HG03280 (cell line): Measurements from ENCODE around the gene TIMP3.

Experiments
- ATAC-seq: cut with Tn5 transposase; IDR thresholded peaks from one replicate; pipeline ENCODE4 v1.9.1; 2021; ENCODE audit warnings: mild to moderate bottlenecking, moderate library complexity; ENCODE audit not compliant: unreplicated experiment

The TIMP3 gene

GRCh38 chr22:32785321-32786026 is 16.0 kb upstream of the TIMP3 start:
- ATAC-seq, result no peak

DNA sequence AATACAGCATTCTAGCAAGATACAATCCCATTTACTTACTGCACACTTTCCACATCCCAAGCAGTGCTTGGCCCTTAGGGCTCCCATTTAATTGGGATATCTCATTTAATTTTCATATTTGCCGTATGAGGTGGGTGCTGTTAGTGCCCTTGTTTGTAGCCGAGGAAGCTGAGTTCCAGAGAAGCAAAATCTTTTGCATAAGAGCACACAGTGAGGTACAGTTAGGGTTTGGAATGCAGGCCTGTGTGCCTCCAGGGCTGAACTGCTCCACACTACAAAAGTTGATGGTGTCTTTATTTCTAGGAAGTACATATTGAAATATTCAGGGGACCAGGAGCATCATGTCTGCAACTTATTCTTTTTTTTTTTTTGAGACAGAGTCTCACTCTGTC is 15.5 kb upstream of the TIMP3 start:
- no peak for ATAC-seq

- ATAC-seq, result no peak
Measured at GRCh38 chr22:32788904-32789624, 12.4 kb upstream of the TIMP3 start.

DNA sequence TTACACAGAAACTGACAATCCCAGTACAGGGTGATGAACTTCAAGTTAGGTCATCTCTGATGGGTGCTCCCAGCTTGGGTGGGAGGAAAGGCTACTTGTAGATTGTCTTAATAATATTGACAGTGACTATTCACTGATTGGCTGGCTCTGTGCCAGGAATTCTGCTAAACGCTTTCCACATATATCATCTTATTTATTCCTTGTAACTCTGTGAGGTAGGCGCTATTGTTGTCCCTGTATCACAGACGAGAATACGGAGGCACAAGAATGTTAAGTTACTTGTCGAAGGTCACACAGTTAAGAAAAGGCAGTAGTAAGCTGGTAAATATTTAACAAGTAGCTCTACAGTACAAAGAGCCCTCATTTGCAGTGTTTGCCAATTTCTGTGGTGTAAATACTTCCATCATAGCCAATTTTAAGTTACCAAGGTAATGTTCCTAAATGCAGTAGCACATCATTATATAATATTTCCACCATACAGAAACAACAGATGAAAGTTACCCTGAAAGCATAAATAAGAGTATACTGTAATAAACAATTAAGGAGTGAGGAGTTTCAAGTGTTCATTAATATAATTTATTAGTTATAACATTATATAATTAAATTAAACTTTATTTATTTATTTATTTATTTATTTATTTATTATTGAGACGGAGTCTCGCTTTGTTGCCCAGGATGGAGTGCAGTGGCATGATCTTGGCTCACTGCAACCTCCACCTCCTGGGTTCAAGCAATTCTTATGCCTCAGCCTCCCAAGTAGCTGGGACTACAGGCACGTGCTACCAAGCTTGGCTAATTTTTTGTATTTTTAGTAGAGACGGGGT is 11.5 kb upstream of the TIMP3 start:
- no peak for ATAC-seq

GRCh38 chr22:32791056-32791455 is 10.4 kb upstream of the TIMP3 start:
- ATAC-seq, result no peak

DNA sequence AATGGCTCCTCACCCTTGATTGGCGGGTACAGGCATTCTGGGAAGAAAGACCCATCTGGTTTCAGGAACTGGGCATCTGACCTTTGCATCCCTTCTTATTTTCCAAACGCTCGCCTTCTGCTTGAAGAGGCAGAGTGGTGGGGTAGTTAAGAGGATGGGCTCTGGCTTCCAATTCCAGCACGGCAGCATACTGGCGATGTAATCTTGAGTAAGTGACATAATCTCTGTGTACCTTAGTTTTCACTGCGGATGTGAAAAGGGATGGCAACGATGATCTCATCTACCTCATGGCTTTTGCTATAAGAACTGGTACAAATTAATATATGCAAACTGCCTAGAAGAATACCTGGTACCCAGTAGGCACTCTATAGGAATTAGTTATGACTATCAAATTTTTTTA is 10.0 kb upstream of the TIMP3 start:
- ATAC-seq, result no peak

GRCh38 chr22:32793589-32793988 is 7.9 kb upstream of the TIMP3 start:
- ATAC-seq, result no peak

DNA sequence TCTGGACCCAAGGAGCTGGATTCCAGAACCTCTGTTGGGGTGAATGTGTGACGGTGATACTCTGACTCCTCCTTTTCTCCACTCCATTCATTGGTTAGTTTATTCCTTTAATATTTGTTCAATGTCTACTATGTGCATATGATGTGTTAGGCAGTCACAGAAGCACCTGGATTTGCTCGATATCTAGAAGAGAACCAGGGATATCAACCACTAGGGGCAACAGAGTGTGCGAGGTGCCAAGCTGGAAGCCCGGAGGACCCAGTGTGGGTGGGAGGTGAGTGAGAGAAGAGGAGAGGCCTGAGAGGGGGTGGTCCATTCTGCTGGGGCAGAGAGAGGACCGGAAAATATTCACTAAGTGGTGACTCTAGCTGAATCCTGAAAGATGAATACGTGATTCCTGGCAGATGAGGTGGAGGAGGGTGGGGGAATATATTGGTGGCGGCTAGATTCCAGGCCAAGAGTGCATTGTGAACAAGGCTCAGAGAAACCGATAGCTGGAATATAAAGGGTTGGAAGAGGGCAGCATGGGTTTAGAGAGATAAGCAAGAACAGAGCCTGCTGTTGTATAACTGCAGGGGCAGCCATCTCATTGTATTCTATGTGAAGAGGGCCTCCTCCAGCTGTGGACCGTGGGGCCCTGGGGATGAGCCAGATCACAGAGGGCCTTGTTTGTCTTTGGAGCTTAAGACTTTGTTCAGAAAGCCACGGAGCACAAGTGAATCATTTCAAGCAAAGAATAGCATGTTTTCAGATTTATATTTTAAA is 6.9 kb upstream of the TIMP3 start:
- ATAC-seq, result no peak

- ATAC-seq, result no peak
Measured at GRCh38 chr22:32795214-32795596, 6.3 kb upstream of the TIMP3 start.

DNA sequence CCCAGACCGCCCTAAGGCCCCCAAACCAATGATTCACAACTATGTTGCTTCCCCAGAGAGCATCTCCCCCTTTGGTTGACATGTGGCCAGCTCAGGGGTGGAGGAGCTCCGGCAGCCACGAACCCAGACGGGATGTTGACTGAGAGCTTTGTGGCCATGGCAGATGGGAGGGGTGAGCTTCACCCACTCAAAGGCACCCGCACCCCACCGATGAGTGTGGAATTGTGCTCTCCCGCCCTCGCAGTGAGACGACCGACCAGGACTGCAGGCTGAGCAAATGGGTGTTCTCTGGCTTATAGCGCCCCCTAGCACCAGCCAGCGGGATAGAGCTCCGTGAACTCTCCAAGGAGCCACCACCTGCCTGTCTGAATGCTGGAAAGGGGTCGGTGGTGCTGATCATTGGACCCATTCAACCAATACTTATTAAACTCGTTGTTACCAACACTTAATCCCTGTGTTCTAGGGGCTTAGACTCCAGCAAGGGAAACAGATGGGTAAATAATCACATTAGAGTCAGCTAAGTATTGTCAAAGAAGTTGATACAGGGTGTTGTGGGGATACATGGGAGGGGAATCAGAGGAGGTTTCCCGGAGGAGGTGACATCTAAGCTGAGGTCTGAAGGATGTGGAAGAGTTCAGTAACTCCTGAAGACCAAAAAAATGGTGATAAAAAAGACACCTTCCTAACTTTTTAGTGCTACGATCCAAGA is 4.5 kb upstream of the TIMP3 start:
- no peak for ATAC-seq

DNA sequence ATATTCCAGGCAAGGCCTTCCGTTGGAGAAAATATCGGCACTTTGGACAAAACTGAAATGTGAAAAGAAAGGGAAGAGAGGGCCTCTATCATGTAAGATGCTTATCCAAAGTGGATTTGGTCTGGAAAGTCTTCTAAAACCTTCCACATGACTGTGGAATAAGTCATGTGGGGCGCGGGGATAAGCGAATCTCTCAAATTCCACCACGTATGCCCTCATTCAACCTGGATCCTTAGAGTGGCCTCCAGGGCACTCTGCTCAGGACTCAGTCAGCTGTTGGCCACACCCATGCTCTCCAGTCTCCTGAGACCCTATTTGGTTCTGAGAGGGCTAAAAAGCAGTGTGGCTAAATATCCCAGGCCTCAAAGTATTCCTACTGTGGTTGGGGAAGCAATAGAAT is 2.0 kb upstream of the TIMP3 start:
- no peak for ATAC-seq

GRCh38 chr22:32800158-32800882 is 1.2 kb upstream of the TIMP3 start:
- ATAC-seq, result no peak

DNA sequence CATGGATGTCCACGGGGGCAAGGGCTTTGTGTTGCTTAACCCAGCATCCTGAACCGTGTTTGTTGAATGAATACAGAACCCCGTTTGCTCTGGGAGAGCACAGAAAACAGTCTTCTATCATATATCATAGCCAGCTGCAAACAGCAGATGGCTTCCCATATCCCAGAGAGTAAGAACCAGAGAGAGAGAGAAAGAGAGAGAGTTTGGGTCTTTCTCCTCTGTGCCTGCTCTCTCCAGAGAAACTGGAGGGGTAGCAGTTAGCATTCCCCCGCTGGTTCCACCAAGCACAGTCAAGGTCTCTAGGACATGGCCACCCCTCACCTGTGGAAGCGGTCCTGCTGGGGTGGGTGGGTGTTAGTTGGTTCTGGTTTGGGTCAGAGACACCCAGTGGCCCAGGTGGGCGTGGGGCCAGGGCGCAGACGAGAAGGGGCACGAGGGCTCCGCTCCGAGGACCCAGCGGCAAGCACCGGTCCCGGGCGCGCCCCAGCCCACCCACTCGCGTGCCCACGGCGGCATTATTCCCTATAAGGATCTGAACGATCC is 440 bp upstream of the TIMP3 start:
- ATAC-seq, result no peak

- no peak for ATAC-seq
Measured at GRCh38 chr22:32802237-32802765, 796 bp downstream of the TIMP3 start.

- ATAC-seq, result no peak
Measured at GRCh38 chr22:32803020-32803737, 1.7 kb downstream of the TIMP3 start.

GRCh38 chr22:32803738-32804435 is 2.4 kb downstream of the TIMP3 start:
- no peak for ATAC-seq

GRCh38 chr22:32804531-32805360 is 3.2 kb downstream of the TIMP3 start:
- no peak for ATAC-seq
